Common myeloid progenitor, CD34-positive (primary cell): ENCODE results near the gene RFLNA.

Source experiments
- CTCF ChIA-PET: fragments of 350-600 bp; sonication (Branson Sonifier 250); formaldehyde crosslinking; loops from one replicate; lab custom pipeline; 2021; ENCODE audit warnings: antibody characterized with exemption; lab: Charles Lee
- POLR2A ChIA-PET: fragments of 350-600 bp; sonication (Branson Sonifier 250); formaldehyde crosslinking; loops from one replicate; lab custom pipeline; 2021; ENCODE audit warnings: antibody characterized with exemption; lab: Charles Lee
- DNase-seq, 3 donors: peaks; one replicate each; pipeline versions ENCODE4 v3.0.0 to v3.0.0-alpha.2; 2013
- H3K27ac ChIP-seq, 2 experiments: 1 replicate in 1 of 2; 2 replicates in 1 of 2; pipeline ENCODE4 v1.7.0; 2013; ENCODE audit warnings: inconsistent platforms in 2 of 2, low read length in 2 of 2, mild to moderate bottlenecking in 2 of 2, low read depth in 1 of 2, moderate library complexity in 1 of 2; ENCODE audit not compliant: severe bottlenecking in 2 of 2, insufficient read depth in 1 of 2, poor library complexity in 1 of 2
- H3K27me3 ChIP-seq, 5 experiments: replicated peaks in 2 of 5; 1 replicate in 3 of 5; 2 replicates in 2 of 5; pipeline versions ENCODE4 v1.6.1 to v1.7.0; 2013; ENCODE audit warnings: low read length in 4 of 5, mild to moderate bottlenecking in 2 of 5, moderate library complexity in 2 of 5, inconsistent platforms in 1 of 5; ENCODE audit not compliant: insufficient read depth in 5 of 5, control insufficient read depth in 4 of 5
- H3K36me3 ChIP-seq, 4 experiments: 1 replicate in 2 of 4; 2 replicates in 2 of 4; pipeline versions ENCODE4 v1.6.1 to v1.7.0; 2013; ENCODE audit warnings: low read length in 3 of 4, control low read depth in 1 of 4, mild to moderate bottlenecking in 1 of 4; ENCODE audit not compliant: control insufficient read depth in 4 of 4, insufficient read depth in 4 of 4
- H3K4me1 ChIP-seq, 4 experiments: 1 replicate in 3 of 4; 2 replicates in 1 of 4; pipeline versions ENCODE4 v1.6.1 to v1.7.1; 2013; ENCODE audit warnings: low read length in 3 of 4, mild to moderate bottlenecking in 3 of 4, control low read depth in 1 of 4, inconsistent platforms in 1 of 4, moderate library complexity in 1 of 4; ENCODE audit not compliant: control insufficient read depth in 4 of 4, insufficient read depth in 4 of 4; ENCODE audit errors: control extremely low read depth in 1 of 4
- H3K4me3 ChIP-seq, 7 experiments: 1 replicate in 4 of 7; 2 replicates in 3 of 7; pipeline versions ENCODE4 v1.5.1 to v1.7.0; 2013; ENCODE audit warnings: mild to moderate bottlenecking in 7 of 7, low read length in 6 of 7, moderate library complexity in 6 of 7, inconsistent platforms in 2 of 7, low read depth in 2 of 7, control low read depth in 1 of 7; ENCODE audit not compliant: insufficient read depth in 4 of 7, control insufficient read depth in 1 of 7; ENCODE audit errors: extremely low read depth in 1 of 7
- H3K9me3 ChIP-seq, 5 experiments: 1 replicate in 4 of 5; 2 replicates in 1 of 5; pipeline versions ENCODE4 v1.6.1 to v1.7.1; 2013; ENCODE audit warnings: low read length in 4 of 5, mild to moderate bottlenecking in 2 of 5, inconsistent platforms in 1 of 5, low read depth in 1 of 5, moderate library complexity in 1 of 5; ENCODE audit not compliant: control insufficient read depth in 4 of 5, insufficient read depth in 2 of 5; ENCODE audit errors: control extremely low read depth in 1 of 5
- WGBS: methylation state at CpG from one replicate; pipeline ENCODE4 v1.1.5; 2013; ENCODE audit not compliant: insufficient coverage; 5-methylcytosine and 5-hydroxymethylcytosine counted together

RFLNA gene

DNA sequence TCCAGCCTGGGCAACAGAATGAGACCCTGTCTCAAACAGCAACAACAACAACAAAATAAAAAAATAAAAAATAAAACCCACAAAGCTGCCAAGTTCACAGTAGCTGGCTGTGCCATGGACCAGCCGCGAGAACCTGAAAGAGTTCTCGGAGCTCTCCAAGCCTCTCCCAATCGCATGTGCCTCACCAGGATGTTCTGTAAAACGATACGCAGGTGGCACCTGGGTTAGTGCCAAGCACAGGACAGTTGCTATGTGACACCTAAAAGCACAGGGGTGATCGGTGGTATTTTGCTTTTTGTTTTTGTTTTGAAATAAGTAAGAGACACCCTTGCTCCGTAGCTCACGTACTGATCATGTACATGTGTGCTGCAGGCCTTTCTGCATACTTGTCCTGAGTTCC, 52.4 kb downstream of the RFLNA start:
- ChIA-PET CTCF (interaction anchor here (0.8 to 2.2 kb wide), 9 partner anchors 9 to 424 kb away, joined by 3 to 10 read pairs (median 5); no protein-coding TSS in a partner anchor), POLR2A (no interaction called here)
- H3K4me1 ChIP-seq: no peaks in the 10 kb centered on the region
- no peaks in the 10 kb centered on the region for H3K9me3 ChIP-seq
- 96% methylated on average over 9 of the region's 9 CpGs for WGBS
- no peak overlapping the region for H3K27ac ChIP-seq
- no peak overlapping the region for H3K4me3 ChIP-seq
- H3K27me3 ChIP-seq: no peaks in the 10 kb centered on the region
- H3K36me3 ChIP-seq: peaks cover 15 to 90% (median 73%) of the 10 kb centered on the region in 4 experiments
- DNase-seq: no peak

DNA sequence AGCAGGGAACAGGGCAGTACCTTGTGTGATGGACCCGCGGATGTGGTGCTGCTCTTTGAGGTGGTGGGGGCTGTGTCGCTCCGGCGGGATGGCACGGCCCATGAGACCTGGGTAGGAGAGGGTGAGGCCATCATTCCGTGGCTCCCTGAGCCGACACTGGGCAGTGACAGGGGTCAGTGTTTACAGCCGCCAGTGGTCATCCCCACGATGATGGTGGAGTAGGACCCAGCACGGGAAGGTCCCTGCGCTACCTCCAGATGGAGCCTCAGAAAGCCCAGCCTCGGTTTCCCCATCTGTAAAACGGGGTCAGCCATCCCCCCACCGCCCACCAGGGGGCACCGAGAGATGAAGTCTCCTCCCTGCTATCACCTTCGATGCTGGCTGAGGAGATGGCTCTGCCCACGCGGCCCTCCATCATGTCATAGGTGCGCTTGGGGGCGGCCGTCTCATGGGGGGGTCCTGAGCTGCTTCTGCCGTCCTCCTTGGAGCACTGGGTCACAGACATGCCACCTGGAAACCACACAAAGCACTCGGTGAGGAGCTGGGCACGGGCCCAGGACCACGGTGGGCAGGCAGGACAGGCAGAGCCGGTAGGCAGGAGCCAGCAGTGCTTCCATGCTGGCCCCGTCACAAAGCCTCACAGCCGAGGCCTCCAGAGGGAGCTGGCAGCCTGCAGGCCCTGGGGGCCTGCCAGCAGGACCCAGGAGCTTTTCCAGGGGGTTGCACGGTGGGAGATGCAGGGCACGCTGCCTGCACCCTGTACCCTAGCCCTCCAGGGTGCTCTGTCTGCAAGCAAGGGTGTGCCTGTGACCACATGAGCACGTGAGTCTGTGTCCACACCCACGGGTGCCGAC, 53.1 kb downstream of the RFLNA start:
- Histone ChIP-seq H3K4me3 (no peak overlapping the region), H3K4me1 (peaks cover 0 to 5% (median 4%) of the 10 kb centered on the region in 4 experiments), H3K9me3 (no peaks in the 10 kb centered on the region), H3K36me3 (peaks cover 15 to 92% (median 73%) of the 10 kb centered on the region in 4 experiments), H3K27ac (no peak overlapping the region), H3K27me3 (no peaks in the 10 kb centered on the region)
- CTCF ChIA-PET: interaction anchor here (0.8 to 2.2 kb wide), 7 partner anchors 8 to 404 kb away, joined by 3 to 10 read pairs (median 3); no protein-coding TSS in a partner anchor
- 94% methylated on average over 32 of the region's 34 CpGs for WGBS
- POLR2A ChIA-PET: no interaction called here
- DNase-seq: no peak

DNA sequence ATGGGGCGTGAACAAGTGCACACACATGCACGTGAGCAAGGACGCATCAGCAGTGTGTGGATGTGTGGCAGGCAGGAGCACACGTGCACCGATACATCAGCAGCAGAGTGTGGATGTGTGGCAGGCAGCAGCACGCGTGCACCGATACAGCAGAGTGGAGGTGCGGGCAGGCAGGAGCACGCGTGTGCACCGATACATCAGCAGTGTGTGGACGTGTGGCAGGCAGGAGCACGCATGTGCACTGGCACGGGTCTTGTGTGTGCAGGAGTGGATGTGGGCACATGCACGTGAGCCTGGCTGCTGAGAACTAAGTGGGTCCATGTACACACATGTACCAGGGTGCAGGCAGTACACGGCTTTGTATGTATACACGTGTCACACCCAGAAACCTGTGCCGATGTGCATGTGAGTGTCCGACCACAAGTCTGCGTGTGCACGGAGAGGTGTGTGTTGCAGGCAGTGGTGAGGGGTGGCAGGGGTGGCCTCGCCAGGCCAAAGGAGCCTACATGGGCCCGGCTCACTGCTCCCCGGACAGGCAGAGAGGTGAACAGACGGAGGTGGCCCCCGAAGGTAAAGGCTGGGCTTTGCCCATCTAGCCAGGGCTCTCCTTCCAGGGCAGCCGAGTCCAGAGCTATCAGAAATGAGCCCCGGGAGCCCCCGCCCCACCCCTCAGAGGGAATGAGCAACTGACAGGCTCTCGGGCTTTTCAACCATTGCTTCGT, 53.9 kb downstream of the RFLNA start:
- H3K36me3 ChIP-seq: peaks cover 17 to 94% (median 73%) of the 10 kb centered on the region in 4 experiments
- peaks cover 0 to 9% (median 7%) of the 10 kb centered on the region in 4 experiments for H3K4me1 ChIP-seq
- POLR2A ChIA-PET: no interaction called here
- no peak overlapping the region for H3K27ac ChIP-seq
- no peaks in the 10 kb centered on the region for H3K27me3 ChIP-seq
- H3K4me3 ChIP-seq: no peak overlapping the region
- DNase-seq: no peak
- CTCF ChIA-PET: interaction anchor here (0.8 to 2.2 kb wide), 8 partner anchors 7 to 429 kb away, joined by 3 to 10 read pairs (median 4); no protein-coding TSS in a partner anchor
- H3K9me3 ChIP-seq: no peaks in the 10 kb centered on the region
- WGBS: 97% methylated on average over 31 of the region's 32 CpGs

DNA sequence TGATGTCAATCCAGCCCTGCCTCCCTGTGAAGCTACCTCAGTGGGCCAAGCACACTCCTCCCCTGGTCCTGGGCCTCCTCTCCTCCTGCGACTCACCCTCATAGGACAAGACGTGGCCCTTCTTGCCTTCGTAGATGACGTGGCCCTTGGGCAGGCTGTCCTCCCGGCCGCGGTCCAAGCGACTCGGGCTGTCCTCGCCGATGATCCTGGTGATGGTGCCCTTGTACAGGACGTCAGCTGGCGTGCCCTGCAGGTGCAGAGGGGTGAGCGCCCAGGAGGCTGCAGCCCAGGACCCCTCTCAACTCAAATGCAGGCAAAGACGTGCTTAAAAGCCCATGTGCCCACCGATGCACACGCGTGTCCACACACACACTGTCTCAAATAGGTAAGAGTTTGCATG, 55.6 kb downstream of the RFLNA start:
- Histone ChIP-seq H3K27ac (no peak overlapping the region), H3K4me1 (peaks cover 0 to 9% (median 7%) of the 10 kb centered on the region in 4 experiments), H3K27me3 (no peaks in the 10 kb centered on the region), H3K9me3 (no peaks in the 10 kb centered on the region), H3K36me3 (peaks cover 17 to 93% (median 74%) of the 10 kb centered on the region in 4 experiments), H3K4me3 (no peak overlapping the region)
- ChIA-PET POLR2A (interaction anchor here (0.7 kb wide), 1 partner anchor 29 kb away, joined by 3 read pairs; no protein-coding TSS in a partner anchor), CTCF (no interaction called here)
- 98% methylated on average over 18 of the region's 18 CpGs for WGBS
- DNase-seq: no peak

DNA sequence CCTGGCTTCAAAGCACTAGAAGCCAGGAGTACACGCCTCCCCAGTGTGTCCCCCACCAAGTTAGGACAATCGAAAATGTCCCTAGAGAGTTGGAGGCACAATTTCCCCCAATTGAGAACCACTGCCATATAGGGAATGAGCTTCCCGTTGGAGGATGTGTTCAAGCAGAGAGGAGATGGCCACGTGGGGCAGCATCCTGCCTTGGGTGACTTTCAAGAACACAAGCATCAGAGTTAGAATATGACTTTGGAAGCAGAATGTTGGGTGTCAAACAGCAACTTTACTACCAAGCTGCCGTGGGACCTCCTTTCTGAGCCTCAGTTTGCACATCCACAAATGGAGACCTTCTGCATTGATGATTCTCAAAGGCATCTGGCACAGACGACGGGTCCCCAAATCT, 56.5 kb downstream of the RFLNA start:
- Histone ChIP-seq H3K4me1 (peaks cover 0 to 9% (median 7%) of the 10 kb centered on the region in 4 experiments), H3K9me3 (no peaks in the 10 kb centered on the region), H3K4me3 (no peak overlapping the region), H3K27ac (no peak overlapping the region), H3K36me3 (peaks cover 19 to 93% (median 71%) of the 10 kb centered on the region in 4 experiments), H3K27me3 (no peaks in the 10 kb centered on the region)
- WGBS: 97% methylated on average over 7 of the region's 7 CpGs
- no peak for DNase-seq
- POLR2A ChIA-PET: interaction anchor here (0.6 kb wide), 1 partner anchor 187 kb away, joined by 3 read pairs; no protein-coding TSS in a partner anchor
- CTCF ChIA-PET: interaction anchor here (0.8 to 3.6 kb wide), 5 partner anchors 13 to 48 kb away, joined by 3 to 31 read pairs (median 3); no protein-coding TSS in a partner anchor

DNA sequence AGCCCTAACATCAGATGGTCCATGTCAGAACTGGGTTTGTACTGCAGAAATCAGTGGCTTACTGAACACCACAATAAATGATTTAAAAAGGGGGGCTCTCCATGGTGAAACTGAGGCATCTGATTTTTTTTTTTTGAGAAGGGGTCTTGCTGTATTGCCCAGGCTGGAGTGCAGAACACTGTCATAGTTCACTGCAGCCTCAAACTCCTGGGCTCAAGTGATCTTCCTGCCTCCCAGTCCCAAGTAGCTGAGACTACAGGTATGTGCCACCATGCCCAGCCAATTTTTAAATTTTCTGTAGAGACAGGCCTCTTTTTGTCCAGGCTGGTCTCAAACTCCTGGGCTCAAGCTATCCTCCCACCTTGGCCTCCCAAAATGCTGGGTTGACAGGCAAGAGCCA, 57.4 kb downstream of the RFLNA start:
- Histone ChIP-seq H3K9me3 (no peaks in the 10 kb centered on the region), H3K27ac (no peak overlapping the region), H3K36me3 (peaks cover 19 to 91% (median 69%) of the 10 kb centered on the region in 4 experiments), H3K4me1 (peaks cover 0 to 9% (median 7%) of the 10 kb centered on the region in 4 experiments), H3K4me3 (no peak overlapping the region), H3K27me3 (no peaks in the 10 kb centered on the region)
- ChIA-PET POLR2A (no interaction called here), CTCF (interaction anchor here (1.2 to 3.6 kb wide), 6 partner anchors 12 to 398 kb away, joined by 3 to 31 read pairs (median 5); no protein-coding TSS in a partner anchor)
- DNase-seq: no peak
